ENCODE data around the gene TRPC1.
A peak's percentile ranks its signal among the peaks of the same experiment; 100 is the strongest.

Gene TRPC1

GRCh38 chr3:142819179-142819578, 95.3 kb downstream of the TRPC1 start:
- Histone ChIP-seq H3K27me3 (ENCODE audit: low read depth, low read length) (no peaks in the 10 kb centered on the region; the same call in 1 of the 2 replicates), H3K79me2 (ENCODE audit: low read length) (no peaks in the 10 kb centered on the region), H4K20me1 (ENCODE audit: insufficient read depth, low read length) (no peaks in the 10 kb centered on the region), H2AFZ (ENCODE audit: low read depth, low read length) (no peak overlapping the region), H3K9ac (ENCODE audit: low read length) (no peak overlapping the region), H3K4me3 (ENCODE audit: low read length) (no peak overlapping the region), H3K4me1 (ENCODE audit: low read length) (no peaks in the 10 kb centered on the region), H3K4me2 (ENCODE audit: low read length) (no peak overlapping the region), H3K36me3 (replicated peaks; ENCODE audit: low read depth, low read length) (no peaks in the 10 kb centered on the region), H3K27ac (ENCODE audit: low read length) (no peak overlapping the region), H3K9me3 (ENCODE audit: insufficient read depth, low read length) (no peaks in the 10 kb centered on the region)
- no peak for TF ChIP-seq CTCF (IDR thresholded peaks at IDR 0.05; ENCODE audit: low read depth, low read length)
- no peak for TF ChIP-seq EZH2phosphoT487 (IDR thresholded peaks at IDR 0.05; ENCODE audit: low read depth)

GRCh38 chr3:142828703-142829305, 105.0 kb downstream of the TRPC1 start:
- peaks cover 3% of the 10 kb centered on the region; the same call in 1 of the 2 replicates for H3K4me1 ChIP-seq (ENCODE audit: low read length)
- H3K27me3 ChIP-seq (ENCODE audit: low read depth, low read length), result 0 out of 2 replicates have a peak, but pooled peaks cover 5% of the 10 kb centered on the region
- no peak overlapping the region for H3K4me3 ChIP-seq (ENCODE audit: low read length)
- peak overlapping the region; percentile 22 for H3K4me2 ChIP-seq (ENCODE audit: low read length)
- no peaks in the 10 kb centered on the region for H3K9me3 ChIP-seq (ENCODE audit: insufficient read depth, low read length)
- H3K36me3 ChIP-seq (replicated peaks; ENCODE audit: low read depth, low read length), result no peaks in the 10 kb centered on the region
- TF ChIP-seq EZH2phosphoT487 (IDR thresholded peaks at IDR 0.05; ENCODE audit: low read depth) (no peak), CTCF (IDR thresholded peaks at IDR 0.05; ENCODE audit: low read depth, low read length) (peak; percentile 92)
- H2AFZ ChIP-seq (ENCODE audit: low read depth, low read length), result peak overlapping the region; percentile 95
- H3K79me2 ChIP-seq (ENCODE audit: low read length), result no peaks in the 10 kb centered on the region
- H3K27ac ChIP-seq (ENCODE audit: low read length), result no peak overlapping the region
- no peak overlapping the region for H3K9ac ChIP-seq (ENCODE audit: low read length)
- no peaks in the 10 kb centered on the region for H4K20me1 ChIP-seq (ENCODE audit: insufficient read depth, low read length)

- Histone ChIP-seq H3K27ac (ENCODE audit: low read length) (no peak overlapping the region), H3K4me2 (ENCODE audit: low read length) (no peak overlapping the region), H3K4me3 (ENCODE audit: low read length) (no peak overlapping the region), H4K20me1 (ENCODE audit: insufficient read depth, low read length) (no peaks in the 10 kb centered on the region), H2AFZ (ENCODE audit: low read depth, low read length) (no peak overlapping the region), H3K9ac (ENCODE audit: low read length) (no peak overlapping the region), H3K27me3 (ENCODE audit: low read depth, low read length) (no peaks in the 10 kb centered on the region), H3K36me3 (replicated peaks; ENCODE audit: low read depth, low read length) (no peaks in the 10 kb centered on the region), H3K9me3 (ENCODE audit: insufficient read depth, low read length) (no peaks in the 10 kb centered on the region), H3K79me2 (ENCODE audit: low read length) (no peaks in the 10 kb centered on the region), H3K4me1 (ENCODE audit: low read length) (no peaks in the 10 kb centered on the region)
- no peak for TF ChIP-seq EZH2phosphoT487 (IDR thresholded peaks at IDR 0.05; ENCODE audit: low read depth)
- TF ChIP-seq CTCF (IDR thresholded peaks at IDR 0.05; ENCODE audit: low read depth, low read length), result no peak
Observed at GRCh38 chr3:142837526-142837925, 113.7 kb downstream of the TRPC1 start.

- no peak for TF ChIP-seq CTCF (IDR thresholded peaks at IDR 0.05; ENCODE audit: low read depth, low read length)
- TF ChIP-seq EZH2phosphoT487 (IDR thresholded peaks at IDR 0.05; ENCODE audit: low read depth), result no peak
- no peak overlapping the region for H3K9ac ChIP-seq (ENCODE audit: low read length)
- no peaks in the 10 kb centered on the region for H3K79me2 ChIP-seq (ENCODE audit: low read length)
- no peak overlapping the region for H3K4me3 ChIP-seq (ENCODE audit: low read length)
- H3K27ac ChIP-seq (ENCODE audit: low read length), result no peak overlapping the region
- H3K9me3 ChIP-seq (ENCODE audit: insufficient read depth, low read length), result no peaks in the 10 kb centered on the region
- no peak overlapping the region for H3K4me2 ChIP-seq (ENCODE audit: low read length)
- no peaks in the 10 kb centered on the region for H3K4me1 ChIP-seq (ENCODE audit: low read length)
- H2AFZ ChIP-seq (ENCODE audit: low read depth, low read length), result no peak overlapping the region
- no peaks in the 10 kb centered on the region for H3K27me3 ChIP-seq (ENCODE audit: low read depth, low read length)
- H3K36me3 ChIP-seq (replicated peaks; ENCODE audit: low read depth, low read length), result no peaks in the 10 kb centered on the region
- H4K20me1 ChIP-seq (ENCODE audit: insufficient read depth, low read length), result no peaks in the 10 kb centered on the region
Observed at GRCh38 chr3:142839831-142840230, 116.0 kb downstream of the TRPC1 start.
